Hepatocyte (in vitro differentiated cells): ENCODE results near the gene CERS1.

Source experiments
- EZH2 ChIP-seq: fragments of 200-600 bp; sonication (generic); IDR thresholded peaks from 2 replicates; pipeline ENCODE4 v1.6.1; 2016; ENCODE audit warnings: antibody characterized with exemption, mild to moderate bottlenecking, borderline replicate concordance
- EZH2phosphoT487 ChIP-seq: fragments of 200-600 bp; sonication (generic); IDR thresholded peaks from one replicate; pipeline ENCODE4 v1.6.1; 2018; ENCODE audit warnings: antibody characterized with exemption, mild to moderate bottlenecking, low read depth, moderate library complexity; ENCODE audit not compliant: unreplicated experiment, severe bottlenecking
- TF ChIP-seq, protein P1 (sequence below): fragments of 200-600 bp; sonication (generic); IDR thresholded peaks from 2 replicates; pipeline ENCODE4 v1.5.1; 2016; ENCODE audit warnings: antibody characterized with exemption, mild to moderate bottlenecking; ENCODE audit not compliant: poor library complexity

DNA sequence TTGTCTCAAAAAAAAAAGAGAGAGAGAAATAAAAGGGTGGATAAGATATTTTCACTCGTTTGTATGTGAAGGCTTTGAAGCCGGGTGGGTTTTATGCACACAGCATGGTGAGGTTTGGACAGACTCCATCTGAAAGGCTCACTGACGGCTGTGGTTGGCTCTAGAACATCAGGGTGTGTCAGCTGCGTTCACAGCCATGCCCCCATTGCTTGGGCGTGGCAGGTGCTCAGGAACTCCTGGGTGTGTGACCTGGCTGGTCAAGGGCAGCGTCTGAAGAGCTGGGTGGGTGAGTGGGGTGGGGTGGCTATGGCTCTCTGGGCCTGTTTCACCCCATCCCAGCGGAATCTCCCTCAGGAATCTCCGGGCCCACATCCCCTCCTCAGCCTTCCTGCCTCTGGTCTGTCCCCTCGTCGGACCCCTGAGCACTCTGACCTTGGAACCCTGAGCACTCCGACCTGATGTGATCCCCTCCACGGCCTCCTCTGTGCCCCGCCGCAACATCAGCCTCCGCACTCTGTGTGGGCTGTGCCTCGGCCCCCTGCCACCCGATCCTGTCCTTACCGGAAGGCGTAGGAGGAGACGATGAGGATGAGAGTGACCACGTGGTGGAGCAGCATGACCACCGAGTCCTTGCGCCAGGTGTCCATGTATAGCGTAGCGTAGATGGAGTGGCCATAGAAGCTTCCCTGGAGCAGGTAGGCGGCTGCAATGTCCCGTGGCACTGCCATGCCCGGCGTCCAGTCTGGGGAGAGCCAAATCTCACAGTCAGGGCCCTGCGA, 12.2 kb downstream of the CERS1 start:
- TF ChIP-seq, protein P1, sequence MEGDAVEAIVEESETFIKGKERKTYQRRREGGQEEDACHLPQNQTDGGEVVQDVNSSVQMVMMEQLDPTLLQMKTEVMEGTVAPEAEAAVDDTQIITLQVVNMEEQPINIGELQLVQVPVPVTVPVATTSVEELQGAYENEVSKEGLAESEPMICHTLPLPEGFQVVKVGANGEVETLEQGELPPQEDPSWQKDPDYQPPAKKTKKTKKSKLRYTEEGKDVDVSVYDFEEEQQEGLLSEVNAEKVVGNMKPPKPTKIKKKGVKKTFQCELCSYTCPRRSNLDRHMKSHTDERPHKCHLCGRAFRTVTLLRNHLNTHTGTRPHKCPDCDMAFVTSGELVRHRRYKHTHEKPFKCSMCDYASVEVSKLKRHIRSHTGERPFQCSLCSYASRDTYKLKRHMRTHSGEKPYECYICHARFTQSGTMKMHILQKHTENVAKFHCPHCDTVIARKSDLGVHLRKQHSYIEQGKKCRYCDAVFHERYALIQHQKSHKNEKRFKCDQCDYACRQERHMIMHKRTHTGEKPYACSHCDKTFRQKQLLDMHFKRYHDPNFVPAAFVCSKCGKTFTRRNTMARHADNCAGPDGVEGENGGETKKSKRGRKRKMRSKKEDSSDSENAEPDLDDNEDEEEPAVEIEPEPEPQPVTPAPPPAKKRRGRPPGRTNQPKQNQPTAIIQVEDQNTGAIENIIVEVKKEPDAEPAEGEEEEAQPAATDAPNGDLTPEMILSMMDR: no peak
- no peak for TF ChIP-seq EZH2phosphoT487
- TF ChIP-seq EZH2: no peak
